Endodermal cell (in vitro differentiated cells): ENCODE measurements around the gene TGIF1. TPM values are rescaled to one million over a fixed set of nuclear protein-coding genes. Genes with fewer than 3 reads are reported as not detected.

Source experiments
- DNase-seq: peaks from one replicate; pipeline ENCODE4 v3.0.0-alpha.2; 2017
- H3K27ac ChIP-seq: 2 replicates; pipeline ENCODE4 v1.5.1; 2013; ENCODE audit warnings: mild to moderate bottlenecking, low read depth, low read length, moderate library complexity
- H3K27me3 ChIP-seq: 2 replicates; pipeline ENCODE4 v1.6.1; 2013; ENCODE audit warnings: mild to moderate bottlenecking, low read length, moderate library complexity; ENCODE audit not compliant: insufficient read depth, control insufficient read depth, poor library complexity, severe bottlenecking
- H3K36me3 ChIP-seq: 2 replicates; pipeline ENCODE4 v1.7.0; 2013; ENCODE audit warnings: mild to moderate bottlenecking, low read length, moderate library complexity; ENCODE audit not compliant: control insufficient read depth, insufficient read depth
- H3K4me1 ChIP-seq: one replicate; pipeline ENCODE4 v1.7.0; 2013; ENCODE audit warnings: low read length; ENCODE audit not compliant: control insufficient read depth, insufficient read depth
- H3K4me3 ChIP-seq: 2 replicates; pipeline ENCODE4 v1.5.1; 2013; ENCODE audit warnings: mild to moderate bottlenecking, low read length, moderate library complexity
- H3K9ac ChIP-seq: 2 replicates; pipeline ENCODE4 v1.6.1; 2013; ENCODE audit warnings: mild to moderate bottlenecking, low read length, moderate library complexity; ENCODE audit not compliant: poor library complexity, severe bottlenecking; ENCODE audit errors: extremely low read depth
- H3K9me3 ChIP-seq: 2 replicates; pipeline ENCODE4 v1.6.1; 2013; ENCODE audit warnings: mild to moderate bottlenecking, low read length, moderate library complexity; ENCODE audit not compliant: control insufficient read depth
- H3K27ac Mint-ChIP-seq: 2 replicates; pipeline ENCODE4 v1.8.0; 2020; ENCODE audit warnings: mixed read lengths
- H3K27me3 Mint-ChIP-seq: 2 replicates; pipeline ENCODE4 v1.8.0; 2021; ENCODE audit warnings: mild to moderate bottlenecking, mixed read lengths; ENCODE audit not compliant: insufficient read depth
- H3K36me3 Mint-ChIP-seq: 2 replicates; pipeline ENCODE4 v1.8.0; 2020; ENCODE audit warnings: low read depth, mixed read lengths
- H3K4me1 Mint-ChIP-seq: 2 replicates; pipeline ENCODE4 v1.8.0; 2020; ENCODE audit warnings: mixed read lengths
- H3K4me3 Mint-ChIP-seq: 2 replicates; pipeline ENCODE4 v1.8.0; 2020; ENCODE audit warnings: mild to moderate bottlenecking, moderate library complexity, mixed read lengths
- H3K9me3 Mint-ChIP-seq: 2 replicates; pipeline ENCODE4 v1.8.0; 2020; ENCODE audit warnings: mild to moderate bottlenecking, mixed read lengths
- WGBS, 2 experiments: methylation state at CpG; one replicate each; pipeline versions ENCODE4 v1.1.5 to v1.1.7; 2013; ENCODE audit warnings: missing lambda C conversion rate in 2 of 2, mixed read lengths in 1 of 2; ENCODE audit not compliant: insufficient coverage in 1 of 2, insufficient read length in 1 of 2; 5-methylcytosine and 5-hydroxymethylcytosine counted together
- total RNA-seq, 2 donors: library from RNA; stranded (reverse); fragmentation: NEBNext Ultra II Directional in 1 of 2; extraction: Animal tissue kit (Norgen Biotek cat#: 25700) in 1 of 2; gene quantifications; 2 replicates in 1 of 2; 3 replicates in 1 of 2; pipeline ENCODE4 v1.2.1, GENCODE V29; 2021
- TF ChIP-seq, protein P1 (sequence below): fragments of 200-600 bp; sonication (generic); conservative IDR thresholded peaks from 2 replicates; pipeline ENCODE4 v1.5.0; 2021; ENCODE audit warnings: antibody characterized with exemption, mild to moderate bottlenecking

The TGIF1 gene
- total RNA-seq, 2 donors from 2014 or later: 417 to 575 TPM

DNA sequence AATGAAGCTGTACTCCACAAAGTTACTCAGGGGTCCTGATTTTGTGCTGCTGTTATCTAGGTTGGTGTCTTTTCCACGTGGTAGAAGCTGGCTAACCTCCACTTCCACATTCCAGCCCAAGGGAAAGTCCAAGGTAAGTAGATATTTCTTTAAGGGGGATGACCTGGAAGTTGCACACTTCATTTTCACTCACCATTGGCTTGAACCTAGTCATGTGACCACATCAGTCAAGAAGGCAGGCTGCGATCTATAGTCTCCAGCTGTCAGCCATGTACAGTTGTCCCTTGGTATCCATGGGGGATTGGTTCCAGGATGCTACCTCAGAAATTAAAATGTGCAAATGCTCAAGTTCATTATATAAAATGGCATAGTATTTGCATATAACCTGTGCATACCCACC lies 31.9 kb upstream of the TGIF1 start:
- Mint-ChIP-seq H3K27ac (no peak overlapping the region), H3K4me1 (no peaks in the 10 kb centered on the region), H3K27me3 (no peaks in the 10 kb centered on the region), H3K36me3 (no peaks in the 10 kb centered on the region), H3K9me3 (no peaks in the 10 kb centered on the region), H3K4me3 (no peak overlapping the region)
- Histone ChIP-seq H3K27me3 (no peaks in the 10 kb centered on the region), H3K4me3 (no peak overlapping the region), H3K9me3 (peaks cover 4% of the 10 kb centered on the region), H3K36me3 (no peaks in the 10 kb centered on the region), H3K9ac (no peak overlapping the region), H3K27ac (no peak overlapping the region), H3K4me1 (no peaks in the 10 kb centered on the region)
- WGBS, 2 experiments: 82 to 100% methylated on average over 1 to 2 of the region's 2 CpGs
- TF ChIP-seq, protein P1, sequence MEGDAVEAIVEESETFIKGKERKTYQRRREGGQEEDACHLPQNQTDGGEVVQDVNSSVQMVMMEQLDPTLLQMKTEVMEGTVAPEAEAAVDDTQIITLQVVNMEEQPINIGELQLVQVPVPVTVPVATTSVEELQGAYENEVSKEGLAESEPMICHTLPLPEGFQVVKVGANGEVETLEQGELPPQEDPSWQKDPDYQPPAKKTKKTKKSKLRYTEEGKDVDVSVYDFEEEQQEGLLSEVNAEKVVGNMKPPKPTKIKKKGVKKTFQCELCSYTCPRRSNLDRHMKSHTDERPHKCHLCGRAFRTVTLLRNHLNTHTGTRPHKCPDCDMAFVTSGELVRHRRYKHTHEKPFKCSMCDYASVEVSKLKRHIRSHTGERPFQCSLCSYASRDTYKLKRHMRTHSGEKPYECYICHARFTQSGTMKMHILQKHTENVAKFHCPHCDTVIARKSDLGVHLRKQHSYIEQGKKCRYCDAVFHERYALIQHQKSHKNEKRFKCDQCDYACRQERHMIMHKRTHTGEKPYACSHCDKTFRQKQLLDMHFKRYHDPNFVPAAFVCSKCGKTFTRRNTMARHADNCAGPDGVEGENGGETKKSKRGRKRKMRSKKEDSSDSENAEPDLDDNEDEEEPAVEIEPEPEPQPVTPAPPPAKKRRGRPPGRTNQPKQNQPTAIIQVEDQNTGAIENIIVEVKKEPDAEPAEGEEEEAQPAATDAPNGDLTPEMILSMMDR: no peak
- no peak for DNase-seq

DNA sequence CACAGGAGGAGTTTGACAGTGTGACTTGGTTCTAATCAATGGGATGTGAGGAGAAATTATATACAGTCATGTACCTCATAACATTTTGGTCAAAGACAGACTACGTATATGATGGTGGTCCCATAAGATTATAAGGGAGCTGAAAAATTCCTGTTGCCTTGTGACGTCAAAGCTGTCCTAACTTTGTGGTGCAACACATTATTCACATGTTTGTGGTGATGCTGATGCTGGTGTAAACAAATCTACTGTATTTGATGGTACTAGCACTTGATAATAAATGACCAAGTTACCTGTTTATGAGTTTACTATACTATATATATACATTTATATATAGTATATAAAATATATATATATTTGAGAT lies 29.1 kb upstream of the TGIF1 start:
- no peaks in the 10 kb centered on the region for H3K27me3 ChIP-seq
- Mint-ChIP-seq H3K27me3 (no peaks in the 10 kb centered on the region), H3K36me3 (no peaks in the 10 kb centered on the region), H3K4me1 (no peaks in the 10 kb centered on the region), H3K9me3 (no peaks in the 10 kb centered on the region), H3K27ac (no peak overlapping the region), H3K4me3 (no peak overlapping the region)
- H3K9ac ChIP-seq: no peak overlapping the region
- H3K9me3 ChIP-seq: peaks cover 4% of the 10 kb centered on the region
- H3K36me3 ChIP-seq: no peaks in the 10 kb centered on the region
- no peak for DNase-seq
- 98% methylated on average over 2 of the region's 2 CpGs; no CpG with 5 or more reads in 1 of the 2 experiments for WGBS, 2 experiments
- no peak overlapping the region for H3K4me3 ChIP-seq
- TF ChIP-seq, protein P1: no peak
- H3K27ac ChIP-seq: no peak overlapping the region
- H3K4me1 ChIP-seq: no peaks in the 10 kb centered on the region

DNA sequence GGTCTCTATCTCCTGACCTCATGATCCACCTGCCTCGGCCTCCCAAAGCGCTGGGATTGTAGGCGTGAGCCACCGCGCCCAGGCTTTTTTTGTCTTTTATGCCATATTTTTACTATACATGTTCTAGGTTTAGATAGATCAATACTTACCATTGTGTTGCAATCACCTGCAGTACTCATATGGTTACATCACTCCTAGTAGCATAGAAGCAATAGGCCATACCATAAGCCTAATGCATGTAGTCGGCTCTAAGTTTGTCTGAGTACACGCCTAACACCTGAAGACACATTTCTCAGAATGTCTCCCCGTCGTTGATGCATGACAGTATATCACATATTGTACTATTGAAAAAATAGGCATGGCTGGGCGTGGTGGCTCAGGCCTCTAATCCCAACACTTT lies 27.1 kb upstream of the TGIF1 start:
- no peaks in the 10 kb centered on the region for H3K36me3 Mint-ChIP-seq
- peaks cover 4% of the 10 kb centered on the region for H3K9me3 ChIP-seq
- H3K9me3 Mint-ChIP-seq: no peaks in the 10 kb centered on the region
- no peak overlapping the region for H3K27ac Mint-ChIP-seq
- 80 to 92% methylated on average over 2 to 10 of the region's 10 CpGs for WGBS, 2 experiments
- DNase-seq: no peak
- TF ChIP-seq, protein P1: no peak
- no peaks in the 10 kb centered on the region for H3K27me3 Mint-ChIP-seq
- no peak overlapping the region for H3K9ac ChIP-seq
- no peaks in the 10 kb centered on the region for H3K27me3 ChIP-seq
- no peaks in the 10 kb centered on the region for H3K36me3 ChIP-seq
- H3K27ac ChIP-seq: no peak overlapping the region
- no peaks in the 10 kb centered on the region for H3K4me1 ChIP-seq
- no peaks in the 10 kb centered on the region for H3K4me1 Mint-ChIP-seq
- H3K4me3 ChIP-seq: no peak overlapping the region
- no peak overlapping the region for H3K4me3 Mint-ChIP-seq
